ENCODE measurements around the gene FAM200B. TPM values are rescaled to one million over a fixed set of nuclear protein-coding genes. Genes with fewer than 3 reads are reported as not detected.

The FAM200B gene
- polyA plus RNA-seq, 2 of the 4 experiments (the other 2 are of a cell fraction) = 40.8 to 41.6 TPM

GRCh38 chr4:15690020-15690809 is 8.6 kb downstream of the FAM200B start (continued):
- TF ChIP-seq RCOR1 (IDR thresholded peaks at IDR 0.05; ENCODE audit: low read depth, low read length) (no peak), ZC3H11A (IDR thresholded peaks at IDR 0.05) (no peak), FOSB (CRISPR knock-in tag; IDR thresholded peaks at IDR 0.05) (no peak), JUNB (IDR thresholded peaks at IDR 0.05) (peak; percentile 69), SREBF2 (IDR thresholded peaks at IDR 0.05) (no peak), ESRRA (IDR thresholded peaks at IDR 0.05; ENCODE audit: borderline replicate concordance, low read length) (no peak), FOXS1 (CRISPR knock-in tag; IDR thresholded peaks at IDR 0.05) (no peak), HDAC2 (IDR thresholded peaks at IDR 0.05) (no peak), NPAS2 (CRISPR knock-in tag; IDR thresholded peaks at IDR 0.05; ENCODE audit: borderline replicate concordance) (no peak), EHMT2 (IDR thresholded peaks at IDR 0.05; ENCODE audit: low read depth) (no peak), POLR2A (IDR thresholded peaks at IDR 0.05; ENCODE audit: low read length) (no peak), NFE2L2 (conservative IDR thresholded peaks at IDR 0.05; ENCODE audit: low read length) (no peak), RARB (CRISPR knock-in tag; IDR thresholded peaks at IDR 0.05) (no peak), HMGXB4 (CRISPR knock-in tag; IDR thresholded peaks at IDR 0.05; ENCODE audit: borderline replicate concordance) (no peak), RFX5 (IDR thresholded peaks at IDR 0.05) (no peak), TFCP2L1 (CRISPR knock-in tag; IDR thresholded peaks at IDR 0.05) (no peak), KDM1A (IDR thresholded peaks at IDR 0.05; ENCODE audit: low read depth) (no peak), CEBPB (IDR thresholded peaks at IDR 0.05) (peak; percentile 93 to 96), BCL3 (IDR thresholded peaks at IDR 0.05) (no peak), GATA3 (IDR thresholded peaks at IDR 0.05; ENCODE audit: borderline replicate concordance) (peak; percentile 83; the same call in 1 of the 2 replicates), EP300 (IDR thresholded peaks at IDR 0.05) (peak; percentile 62 to 81; a peak in 2 of 5 replicates), E2F6 (IDR thresholded peaks at IDR 0.05; ENCODE audit: borderline replicate concordance, low read depth) (no peak), MAFK (IDR thresholded peaks at IDR 0.05; ENCODE audit: partially characterized antibody) (no peak), NR3C1 (IDR thresholded peaks at IDR 0.05) (no peak), PHF8 (IDR thresholded peaks at IDR 0.05; ENCODE audit: borderline replicate concordance, low read depth) (no peak)
- TF ChIP-seq, protein P1, sequence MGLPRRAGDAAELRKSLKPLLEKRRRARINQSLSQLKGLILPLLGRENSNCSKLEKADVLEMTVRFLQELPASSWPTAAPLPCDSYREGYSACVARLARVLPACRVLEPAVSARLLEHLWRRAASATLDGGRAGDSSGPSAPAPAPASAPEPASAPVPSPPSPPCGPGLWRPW (IDR thresholded peaks at IDR 0.05) = peak; percentile 84; the same call in 1 of the 2 replicates
